GM18502 (cell line): ENCODE measurements around the gene C17orf75.
"Not testable (repeated sequence)": the region's sequence is repeated elsewhere in the genome, so short reads cannot be mapped to it uniquely, and the experiment has no call there.

Source experiments
- ATAC-seq: cut with Tn5 transposase; IDR thresholded peaks from one replicate; pipeline ENCODE4 v1.9.1; 2021; ENCODE audit warnings: mild to moderate bottlenecking; ENCODE audit not compliant: unreplicated experiment, poor library complexity

C17orf75 gene

DNA sequence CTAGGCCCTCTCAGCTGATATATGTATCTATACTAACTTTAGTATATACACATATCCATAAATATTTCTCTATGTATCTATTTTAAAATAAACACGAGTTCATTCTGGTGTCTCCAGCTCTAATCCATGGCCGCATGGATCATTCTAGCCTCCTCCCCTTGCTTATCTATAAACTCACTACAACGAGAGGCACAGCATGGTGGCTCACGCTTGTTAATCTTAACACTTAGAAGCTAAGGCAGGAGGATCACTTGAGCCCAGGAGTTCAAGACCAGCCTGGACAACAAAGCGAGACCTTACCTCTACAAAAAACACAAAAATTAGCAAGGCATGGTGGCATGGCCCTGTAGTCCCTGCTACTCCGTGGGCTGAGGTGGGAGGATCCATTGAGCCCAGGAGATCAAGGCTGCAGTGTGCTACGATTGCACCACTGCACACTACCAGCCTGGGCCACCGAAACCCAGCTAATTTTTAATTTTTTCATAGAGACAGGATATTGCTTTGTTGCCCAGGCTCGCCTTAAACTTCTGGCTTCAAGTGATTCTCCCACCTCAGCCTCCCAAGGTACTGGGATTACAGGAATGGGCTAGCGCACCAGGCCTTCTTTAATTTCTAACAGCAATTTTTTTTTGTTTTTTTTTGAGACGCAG is 4.1 kb upstream of the C17orf75 start:
- no peak for ATAC-seq

GRCh38 chr17:32342603-32343325 is 791 bp upstream of the C17orf75 start:
- no peak for ATAC-seq

DNA sequence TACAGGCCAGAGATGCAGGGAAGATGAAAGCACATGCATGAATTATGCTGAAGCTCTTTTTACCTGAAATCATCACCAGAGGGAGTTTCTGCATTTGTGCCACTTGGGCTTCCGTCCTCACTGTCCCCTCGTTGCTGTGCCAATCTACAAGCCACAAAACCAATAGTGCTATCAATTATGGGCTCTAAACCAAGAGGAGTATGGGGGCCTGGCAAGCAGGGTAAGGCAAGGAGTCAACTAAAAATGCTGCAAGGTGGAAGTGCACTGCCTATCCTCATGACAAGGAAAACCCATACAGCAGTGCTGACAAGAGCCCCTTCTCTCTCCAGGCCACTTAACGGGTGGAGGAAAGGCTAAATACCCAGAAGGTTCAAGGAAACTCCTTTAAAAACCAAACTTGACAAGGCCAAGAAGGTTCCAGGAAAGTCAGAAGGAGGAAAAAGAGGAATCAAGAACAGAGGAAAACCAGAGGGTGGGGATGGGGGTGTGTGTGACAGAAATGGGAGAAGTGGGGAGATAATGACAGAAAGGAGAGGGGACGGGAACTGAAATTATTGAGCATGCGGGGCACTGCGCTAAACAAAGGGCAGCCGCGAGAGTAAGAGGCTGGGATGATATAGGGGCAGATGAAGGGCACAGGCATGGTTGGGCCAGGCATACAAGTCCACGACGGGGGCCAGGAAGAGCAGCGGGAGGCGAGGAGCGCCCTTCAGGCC is 674 bp downstream of the C17orf75 start:
- ATAC-seq = no peak

DNA sequence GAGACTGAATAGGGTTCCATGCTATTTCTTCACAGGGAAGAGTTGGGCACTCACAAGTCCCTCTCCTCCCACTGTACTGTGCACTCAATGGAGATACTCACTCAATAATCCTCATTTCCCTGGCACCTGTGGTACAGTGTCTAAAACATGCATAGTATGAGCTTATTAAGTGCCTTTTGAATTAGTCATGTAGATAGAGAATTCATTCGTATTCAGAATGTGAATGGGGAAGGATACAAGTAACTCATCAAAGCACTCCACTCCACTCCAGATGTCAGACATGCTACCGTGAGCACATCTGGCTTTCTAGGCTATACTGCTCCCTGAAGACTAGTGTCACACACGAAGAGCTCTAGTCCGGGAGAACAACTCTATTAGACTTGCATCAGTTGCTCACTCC is 6.3 kb downstream of the C17orf75 start:
- ATAC-seq = no peak

DNA sequence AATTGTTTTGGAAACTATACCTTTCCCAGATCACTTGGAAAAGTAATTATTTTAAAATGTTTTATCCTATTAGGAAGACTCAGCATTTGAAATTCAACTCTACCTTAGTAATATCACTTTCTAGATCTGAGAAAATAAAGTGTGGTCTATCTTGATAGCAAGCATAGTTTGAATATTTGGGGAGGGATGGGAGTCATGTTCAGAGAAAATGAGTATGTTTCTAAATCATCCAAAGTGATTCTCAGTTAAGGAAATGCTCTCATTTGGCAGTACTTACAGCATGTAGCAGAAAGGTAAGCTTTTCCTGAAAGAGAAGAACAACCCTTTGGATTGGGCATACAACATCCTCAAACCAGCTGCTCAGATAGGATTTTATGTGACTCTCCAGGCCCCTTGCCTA is 6.9 kb downstream of the C17orf75 start:
- no peak for ATAC-seq

DNA sequence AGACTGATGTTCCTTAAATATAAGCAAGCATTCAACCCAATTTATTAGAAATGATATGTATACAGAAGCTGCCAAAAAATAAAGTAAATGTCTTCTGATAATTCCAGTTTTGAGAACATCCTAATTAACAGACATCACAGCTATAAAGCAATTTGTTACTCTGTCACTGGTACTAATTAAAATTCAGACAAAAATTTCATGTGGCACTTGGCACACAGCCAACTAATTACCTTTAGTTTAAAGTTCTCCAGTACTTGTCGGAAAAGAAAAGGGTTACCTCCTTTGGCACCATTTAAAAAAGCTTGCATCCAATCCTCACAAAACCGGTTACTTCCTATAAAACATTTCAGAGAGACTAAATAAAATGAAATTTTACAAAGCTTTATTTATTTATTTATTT is 8.8 kb downstream of the C17orf75 start:
- no peak for ATAC-seq

- ATAC-seq = no peak
Observed at GRCh38 chr17:32331243-32332040, 10.5 kb downstream of the C17orf75 start.

- ATAC-seq = no peak
Observed at GRCh38 chr17:32330147-32330546, 11.8 kb downstream of the C17orf75 start.

GRCh38 chr17:32327911-32328310 is 14.1 kb downstream of the C17orf75 start:
- ATAC-seq = no peak

GRCh38 chr17:32323811-32324491 is 18.0 kb downstream of the C17orf75 start:
- ATAC-seq = no peak

GRCh38 chr17:32323046-32323445 is 18.9 kb downstream of the C17orf75 start:
- ATAC-seq = no peak

DNA sequence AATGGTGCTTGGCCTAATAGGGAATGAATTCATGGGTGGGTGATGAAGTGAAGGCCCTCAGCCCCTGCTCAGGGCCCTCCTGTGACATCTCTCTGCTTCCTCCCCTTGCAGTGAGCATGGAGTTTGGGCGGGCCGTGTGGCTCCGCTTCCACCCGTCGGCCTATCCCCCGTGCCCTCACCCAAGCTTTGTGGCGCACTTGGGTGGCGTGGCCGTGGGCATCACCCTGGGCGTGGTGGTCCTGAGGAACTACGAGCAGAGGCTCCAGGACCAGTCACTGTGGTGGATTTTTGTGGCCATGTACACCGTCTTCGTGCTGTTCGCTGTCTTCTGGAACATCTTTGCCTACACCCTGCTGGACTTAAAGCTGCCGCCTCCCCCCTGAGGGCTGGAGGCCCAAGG is 21.1 kb downstream of the C17orf75 start:
- ATAC-seq = no peak

- not testable (repeated sequence) for ATAC-seq
Observed at GRCh38 chr17:32320080-32320479, 21.9 kb downstream of the C17orf75 start.

DNA sequence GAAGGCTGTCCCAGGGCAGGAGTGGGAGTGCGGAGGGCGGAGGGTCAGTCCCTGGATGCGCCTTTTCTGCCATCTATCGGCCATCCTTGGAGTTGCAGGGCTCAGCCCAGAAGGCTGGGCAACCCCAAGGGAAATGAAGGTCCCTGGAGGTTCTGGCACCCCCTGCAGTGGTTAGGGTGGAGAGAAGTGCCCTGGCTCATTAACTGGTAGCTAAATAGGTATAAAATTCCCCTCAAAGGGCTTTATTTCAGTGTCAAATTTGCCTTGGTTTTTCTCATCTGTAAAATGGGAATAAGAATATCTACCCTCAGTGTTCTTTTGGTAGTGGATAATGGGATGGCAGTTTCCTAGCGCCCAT is 22.4 kb downstream of the C17orf75 start:
- ATAC-seq = no peak

DNA sequence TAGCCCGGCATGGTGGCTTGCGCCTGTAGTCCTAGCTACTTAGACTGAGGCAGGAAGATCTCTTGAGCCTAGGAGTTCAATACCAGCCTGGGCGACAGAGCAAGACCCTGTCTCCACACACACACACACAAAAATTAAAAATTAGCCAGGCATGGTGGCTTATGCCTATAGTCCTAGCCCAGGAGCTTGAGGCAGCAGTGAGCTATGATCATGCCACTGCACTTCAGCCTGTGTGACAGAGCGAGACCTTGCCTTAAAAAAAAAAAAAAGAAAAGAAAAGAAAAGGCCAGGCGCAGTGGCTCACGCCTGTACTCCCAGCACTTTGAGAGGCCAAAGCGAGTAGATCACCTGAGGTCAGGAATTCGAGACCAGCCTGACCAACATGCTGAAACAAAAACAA is 23.9 kb downstream of the C17orf75 start:
- ATAC-seq = no peak

DNA sequence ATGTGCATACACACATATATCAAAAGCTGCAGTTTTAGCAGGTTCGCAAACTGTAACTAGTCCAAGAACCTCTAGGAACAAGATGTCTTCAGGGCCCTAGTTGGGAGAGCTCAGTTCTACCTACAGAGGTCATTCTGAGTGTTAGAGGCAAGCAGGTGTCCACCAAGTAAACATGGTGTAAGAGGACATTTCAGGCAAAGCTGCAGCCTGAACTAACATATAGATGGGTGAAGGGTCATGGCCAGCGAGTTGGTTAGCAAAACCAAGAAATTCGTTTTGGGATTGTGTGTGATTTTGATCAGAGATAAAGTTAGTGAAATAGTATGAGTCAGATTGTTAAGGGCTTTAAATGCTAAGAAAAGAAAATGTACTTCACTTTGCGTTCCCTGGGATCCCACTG is 24.6 kb downstream of the C17orf75 start:
- ATAC-seq = no peak

- ATAC-seq = not testable (repeated sequence)
Observed at GRCh38 chr17:32316653-32317052, 25.3 kb downstream of the C17orf75 start.

GRCh38 chr17:32315171-32315570 is 26.8 kb downstream of the C17orf75 start:
- ATAC-seq = no peak

GRCh38 chr17:32314636-32315035 is 27.3 kb downstream of the C17orf75 start:
- ATAC-seq = no peak

DNA sequence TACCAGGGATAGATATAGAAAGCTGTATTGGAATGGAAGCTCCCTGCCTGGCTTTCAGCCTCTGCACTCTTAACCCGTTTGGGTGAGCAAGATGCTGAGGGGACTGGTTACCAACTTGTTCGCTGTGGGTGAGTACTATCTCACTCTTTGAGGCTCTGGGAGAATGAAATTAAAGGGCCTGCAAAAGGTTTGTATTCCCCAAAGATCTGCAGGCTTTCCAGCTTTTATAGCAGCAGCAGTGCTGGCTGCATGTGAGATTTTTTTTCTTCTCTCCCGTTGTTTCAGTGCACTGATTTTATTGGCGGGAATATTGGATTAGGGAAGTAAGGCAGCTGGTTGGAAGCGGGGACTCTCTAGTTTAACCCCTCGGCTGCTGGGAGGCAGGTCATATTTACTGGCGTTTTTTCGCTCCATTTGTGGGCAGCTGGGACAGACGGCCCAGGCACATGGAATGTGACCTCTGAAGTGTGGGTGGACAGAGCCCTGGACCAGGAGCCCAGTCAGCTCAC is 30.9 kb downstream of the C17orf75 start:
- ATAC-seq = no peak
